NT2/D1 (cell line): Measurements from ENCODE around the gene LIF.

Experiments
- DNase-seq: peaks from one replicate; pipeline ENCODE4 v3.0.0-alpha.2; 2011; ENCODE audit warnings: low read depth, low spot score
- H3K27me3 ChIP-seq: 2 replicates; pipeline ENCODE4 v1.6.0; 2011; ENCODE audit warnings: mild to moderate bottlenecking; ENCODE audit not compliant: insufficient read length, insufficient read depth
- H3K36me3 ChIP-seq: 2 replicates; pipeline ENCODE4 v1.6.1; 2011; ENCODE audit warnings: mild to moderate bottlenecking, low read length, mixed read lengths; ENCODE audit not compliant: insufficient read depth, insufficient read length
- H3K4me1 ChIP-seq: 2 replicates; pipeline ENCODE4 v1.5.1; 2011; ENCODE audit not compliant: insufficient read depth, insufficient read length
- H3K4me3 ChIP-seq: 2 replicates; pipeline ENCODE4 v1.5.1; 2011; ENCODE audit warnings: low read depth; ENCODE audit not compliant: insufficient read length
- H3K9ac ChIP-seq: 2 replicates; pipeline ENCODE4 v1.6.0; 2011; ENCODE audit warnings: low read depth; ENCODE audit not compliant: insufficient read length
- H3K9me3 ChIP-seq: 2 replicates; pipeline ENCODE4 v1.5.1; 2011; ENCODE audit warnings: mild to moderate bottlenecking, low read length; ENCODE audit not compliant: insufficient read depth
- SUZ12 ChIP-seq: IDR thresholded peaks from 2 replicates; pipeline ENCODE4 v1.6.1; 2011; ENCODE audit not compliant: insufficient read length, insufficient read depth; ENCODE audit errors: extremely low read depth
- YY1 ChIP-seq: IDR thresholded peaks from 2 replicates; pipeline ENCODE4 v1.6.1; 2011; ENCODE audit not compliant: insufficient read length, insufficient read depth
- ZNF274 ChIP-seq: IDR thresholded peaks from 2 replicates; pipeline ENCODE4 v1.6.1; 2011; ENCODE audit warnings: mild to moderate bottlenecking, low read depth, low read length

LIF gene

DNA sequence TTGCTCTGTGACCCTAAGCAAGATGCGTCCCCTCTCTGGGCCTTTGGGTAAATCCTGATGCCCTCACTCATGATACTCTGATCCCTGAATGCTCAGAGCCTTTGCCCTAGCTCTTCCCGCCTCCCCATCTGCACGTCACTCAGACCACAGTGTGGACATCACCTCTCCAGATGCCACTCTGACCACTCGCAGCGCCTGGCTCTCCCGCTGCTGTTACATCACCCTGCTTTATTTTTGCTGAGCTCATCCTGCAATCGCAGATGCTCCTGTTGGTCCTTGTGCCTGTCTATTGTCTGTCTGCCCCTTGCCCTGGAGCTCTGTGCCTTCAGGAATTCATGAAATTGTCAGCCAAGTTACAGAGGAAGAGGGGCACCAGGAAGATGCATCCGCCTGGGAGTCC, 14.6 kb upstream of the LIF start:
- no peaks in the 10 kb centered on the region for H3K27me3 ChIP-seq
- no peaks in the 10 kb centered on the region for H3K36me3 ChIP-seq
- no peak for DNase-seq
- TF ChIP-seq ZNF274 (no peak), YY1 (no peak), SUZ12 (no peak)
- H3K9ac ChIP-seq: no peak overlapping the region
- peaks cover 28% of the 10 kb centered on the region for H3K4me1 ChIP-seq
- no peaks in the 10 kb centered on the region for H3K9me3 ChIP-seq
- no peak overlapping the region for H3K4me3 ChIP-seq

DNA sequence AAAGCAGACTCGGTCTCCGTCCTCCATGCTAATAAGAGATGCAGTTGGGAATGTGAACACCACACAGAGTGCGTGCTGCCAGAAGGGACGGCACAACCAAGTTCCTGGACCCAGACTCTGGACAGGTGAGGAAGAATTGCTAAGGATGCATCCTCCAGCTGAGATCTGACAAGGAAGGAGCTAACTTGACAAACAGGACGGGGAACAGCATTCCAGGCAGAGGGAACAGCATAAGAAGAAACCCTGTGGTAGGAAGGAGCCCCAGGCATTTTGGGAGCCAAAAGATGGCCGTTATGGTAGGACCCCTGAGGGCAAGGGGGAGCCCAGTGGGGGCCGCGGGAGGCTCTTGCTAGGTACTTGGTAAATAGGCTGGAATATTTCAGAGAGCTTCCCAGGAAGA, 14.1 kb upstream of the LIF start:
- TF ChIP-seq SUZ12 (no peak), ZNF274 (no peak), YY1 (no peak)

DNA sequence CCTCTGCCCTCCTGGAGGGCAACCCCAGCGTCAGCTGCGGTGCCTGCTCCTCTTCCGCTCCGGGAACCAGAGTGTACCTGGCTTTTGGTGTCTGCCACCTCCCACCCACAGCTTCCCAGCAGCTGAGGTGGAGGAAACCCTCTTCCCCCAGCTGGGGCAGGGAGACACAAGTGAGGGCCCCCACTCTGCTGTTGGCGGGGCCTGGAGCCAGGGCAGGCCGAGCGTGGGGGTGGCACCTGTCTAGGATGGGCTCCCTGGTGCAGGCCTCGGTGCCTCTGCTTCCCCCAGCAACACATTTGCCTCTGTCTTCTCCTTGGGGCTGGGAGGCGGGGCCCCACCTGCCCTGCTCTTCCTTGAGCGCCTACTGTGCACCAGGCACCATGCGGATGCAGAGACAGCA, 13.7 kb upstream of the LIF start:
- DNase-seq: no peak

More for the DNA sequence above, 14.1 kb upstream of the LIF start:
- Histone ChIP-seq H3K9ac (no peak overlapping the region), H3K4me1 (peaks cover 24% of the 10 kb centered on the region), H3K9me3 (no peaks in the 10 kb centered on the region), H3K36me3 (no peaks in the 10 kb centered on the region), H3K4me3 (no peak overlapping the region), H3K27me3 (no peaks in the 10 kb centered on the region)
- no peak for DNase-seq

DNA sequence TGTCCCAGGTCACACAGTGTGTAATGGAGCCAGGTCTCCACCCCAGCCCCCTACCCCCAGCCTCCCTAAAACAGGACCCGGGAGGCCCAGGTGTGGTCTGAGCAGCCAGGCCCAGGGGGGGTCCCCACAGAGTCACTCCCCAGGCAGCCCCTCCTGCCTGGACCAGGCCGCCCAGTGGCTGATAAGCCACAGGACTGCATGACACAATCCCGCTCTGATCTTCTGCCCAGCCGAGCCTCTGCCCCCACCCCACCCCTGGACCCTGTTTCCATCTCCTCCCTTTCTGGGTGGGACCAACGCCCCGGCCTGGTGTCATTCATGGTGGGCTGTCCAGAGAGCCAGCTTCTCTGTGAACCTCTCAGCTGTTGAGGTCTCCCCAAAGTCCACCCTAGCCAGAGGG, 7.8 kb upstream of the LIF start:
- H3K4me3 ChIP-seq: no peak overlapping the region
- H3K4me1 ChIP-seq: peaks cover 29% of the 10 kb centered on the region
- H3K36me3 ChIP-seq: peaks cover 5% of the 10 kb centered on the region
- H3K9me3 ChIP-seq: no peaks in the 10 kb centered on the region
- H3K27me3 ChIP-seq: no peaks in the 10 kb centered on the region
- TF ChIP-seq ZNF274 (no peak), YY1 (no peak)
- no peak overlapping the region for H3K9ac ChIP-seq
- no peak for DNase-seq

More for the DNA sequence above, 13.7 kb upstream of the LIF start:
- H3K4me3 ChIP-seq: no peak overlapping the region
- H3K9ac ChIP-seq: no peak overlapping the region
- TF ChIP-seq SUZ12 (no peak), YY1 (no peak), ZNF274 (no peak)
- peaks cover 24% of the 10 kb centered on the region for H3K4me1 ChIP-seq
- no peaks in the 10 kb centered on the region for H3K9me3 ChIP-seq
- no peaks in the 10 kb centered on the region for H3K27me3 ChIP-seq
- no peaks in the 10 kb centered on the region for H3K36me3 ChIP-seq

DNA sequence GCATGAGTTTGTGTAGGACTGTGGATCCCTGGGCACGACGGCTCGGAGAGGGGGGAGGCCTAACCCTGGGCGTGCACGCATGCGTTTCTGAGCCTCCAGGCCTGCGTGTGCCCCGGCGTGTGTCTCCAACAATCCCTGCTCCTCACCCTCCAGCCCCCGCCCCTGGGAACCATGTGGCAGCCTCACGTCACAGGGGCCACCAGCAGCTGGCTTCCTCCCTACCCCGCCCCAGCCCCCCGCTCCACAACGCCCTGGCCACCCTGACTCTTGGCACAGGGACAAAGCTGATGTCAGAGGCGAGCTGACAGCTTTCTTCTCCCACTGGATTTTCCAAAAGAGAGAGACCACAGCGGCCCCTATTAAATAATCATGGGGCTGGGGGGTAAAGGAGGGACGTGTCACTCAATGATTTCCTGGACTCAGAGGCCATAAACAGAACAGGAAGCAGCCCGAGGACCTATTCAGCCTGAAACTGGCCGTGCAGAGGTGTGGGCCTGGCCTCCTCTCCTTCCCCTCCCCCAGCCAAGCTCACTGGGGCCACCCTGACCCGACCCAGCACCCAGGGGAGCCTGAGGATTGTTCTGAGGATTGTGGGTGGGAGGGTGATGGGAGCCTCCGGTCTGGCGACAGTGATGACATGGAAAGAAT, 6.8 kb upstream of the LIF start:
- Histone ChIP-seq H3K27me3 (no peaks in the 10 kb centered on the region), H3K9ac (peak overlapping the region; percentile 50), H3K9me3 (no peaks in the 10 kb centered on the region), H3K4me3 (no peak overlapping the region), H3K36me3 (peaks cover 5% of the 10 kb centered on the region), H3K4me1 (peaks cover 31% of the 10 kb centered on the region)
- no peak for DNase-seq
- TF ChIP-seq SUZ12: no peak

DNA sequence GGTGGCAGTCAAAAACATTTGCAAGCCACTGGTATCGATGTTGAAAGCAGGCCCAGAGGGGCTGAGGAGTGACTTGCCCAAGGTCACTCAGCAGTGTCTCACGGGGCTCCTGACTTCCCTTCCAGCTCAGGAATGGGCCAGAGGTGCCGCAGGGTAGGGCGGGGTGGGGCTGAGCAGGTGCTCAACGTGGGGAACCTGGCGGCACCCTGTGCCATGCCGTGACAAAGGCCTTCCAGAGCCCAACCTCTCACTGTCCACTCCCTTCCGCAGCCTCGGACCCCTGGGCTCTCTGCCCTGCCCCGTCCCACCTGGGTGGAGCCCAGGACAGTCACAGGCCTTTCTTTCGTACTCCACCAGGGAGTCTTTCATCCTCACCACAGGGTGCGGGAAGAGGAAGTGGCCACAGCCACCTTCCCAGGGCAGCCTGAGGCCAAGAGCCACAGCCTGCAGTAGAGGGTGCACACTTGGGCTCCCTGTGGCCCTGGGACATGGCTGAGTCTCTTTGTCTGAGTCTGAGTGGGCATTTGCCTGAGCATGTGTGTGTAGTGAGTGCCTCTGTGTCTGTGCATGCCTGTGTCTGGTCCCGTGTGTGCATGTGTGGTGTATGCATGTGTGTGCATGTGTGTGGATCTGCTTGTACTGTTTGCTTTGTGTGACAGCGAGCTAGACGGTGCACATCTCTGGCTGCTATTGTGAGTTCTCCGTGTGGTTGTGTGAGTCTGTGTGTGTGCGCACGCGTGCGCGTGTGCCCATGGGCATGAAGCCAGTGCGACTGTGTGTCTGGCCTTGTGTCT, 6.0 kb upstream of the LIF start:
- peak overlapping the region; percentile 50 for H3K9ac ChIP-seq
- no peak for TF ChIP-seq SUZ12
- TF ChIP-seq YY1: no peak
- no peak for TF ChIP-seq ZNF274
- H3K27me3 ChIP-seq: no peaks in the 10 kb centered on the region
- H3K9me3 ChIP-seq: no peaks in the 10 kb centered on the region
- no peak for DNase-seq
- peaks cover 5% of the 10 kb centered on the region for H3K36me3 ChIP-seq
- peaks cover 28% of the 10 kb centered on the region for H3K4me1 ChIP-seq
- no peak overlapping the region for H3K4me3 ChIP-seq

DNA sequence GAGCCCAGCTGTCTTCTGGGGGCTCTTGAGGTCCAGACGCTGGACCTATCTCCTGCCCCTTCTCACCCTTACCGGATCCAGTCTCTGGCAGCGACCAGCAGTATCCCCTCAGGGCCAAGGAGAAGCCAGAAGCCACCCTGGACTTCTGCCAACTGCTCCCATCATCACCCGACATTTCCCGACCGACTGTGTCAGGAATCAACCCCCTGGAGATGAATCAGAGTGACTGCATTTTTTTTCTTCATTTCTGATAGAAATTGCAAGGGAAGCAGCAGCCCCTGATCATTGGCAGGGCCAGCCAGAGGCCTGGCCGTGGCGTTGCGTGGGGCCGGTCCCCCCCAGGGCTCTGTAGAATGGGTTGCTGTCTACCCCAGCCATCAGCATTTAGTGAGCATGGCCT, 5.2 kb upstream of the LIF start:
- Histone ChIP-seq H3K36me3 (peaks cover 5% of the 10 kb centered on the region), H3K4me3 (no peak overlapping the region), H3K27me3 (no peaks in the 10 kb centered on the region), H3K4me1 (peaks cover 26% of the 10 kb centered on the region), H3K9me3 (no peaks in the 10 kb centered on the region), H3K9ac (no peak overlapping the region)
- TF ChIP-seq YY1: no peak
- no peak for TF ChIP-seq ZNF274
- no peak for TF ChIP-seq SUZ12
- DNase-seq: no peak
